Measurements from ENCODE around the gene PRDM5. TPM values are rescaled to one million over a fixed set of nuclear protein-coding genes. Genes with fewer than 3 reads are reported as not detected.

PRDM5 gene
- total RNA-seq, 6 donors from 2014 or later = 8.0 to 28.3 (median 18.9) TPM

DNA sequence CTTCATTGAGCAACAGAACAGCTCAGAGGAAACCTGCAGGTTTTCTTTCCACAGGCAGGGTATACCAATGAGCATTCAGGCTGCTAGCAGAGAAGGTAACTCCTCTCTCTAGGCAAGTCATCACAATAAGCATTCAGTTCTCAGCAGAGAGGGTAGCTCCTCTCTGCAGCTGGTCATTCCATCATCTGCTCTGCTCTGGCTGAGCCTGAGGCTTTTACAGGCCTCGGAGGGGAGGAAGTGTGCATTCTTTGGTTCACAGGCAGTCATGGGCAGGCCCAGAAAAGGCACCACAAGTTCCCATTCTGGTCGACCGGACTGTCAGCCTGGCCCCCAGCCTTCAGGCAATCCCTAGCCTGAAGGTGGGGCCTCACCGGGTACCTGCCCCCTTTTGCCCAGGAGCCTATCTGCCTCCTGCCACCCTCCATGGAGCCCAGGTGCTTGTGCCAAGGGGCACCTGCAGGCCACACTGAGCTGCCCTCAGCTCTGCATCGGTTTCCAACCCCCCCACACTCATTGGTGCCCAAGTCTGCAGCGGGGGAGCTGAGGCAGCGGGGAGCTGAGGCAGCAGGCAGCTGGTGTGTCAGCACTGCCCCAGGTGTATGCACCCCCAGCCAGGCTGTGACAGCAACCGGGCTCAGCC, 83.1 kb downstream of the PRDM5 start:
- no peaks in the 10 kb centered on the region for H3K9me3 ChIP-seq
- peaks cover 0 to 9% (median 5%) of the 10 kb centered on the region in 4 donors for H3K4me1 ChIP-seq
- no peak for TF ChIP-seq EP300 (IDR thresholded peaks at IDR 0.05)
- TF ChIP-seq POLR2A (IDR thresholded peaks at IDR 0.05) = no peak
- no peak for TF ChIP-seq POLR2AphosphoS5 (IDR thresholded peaks at IDR 0.05)
- TF ChIP-seq, protein P1, sequence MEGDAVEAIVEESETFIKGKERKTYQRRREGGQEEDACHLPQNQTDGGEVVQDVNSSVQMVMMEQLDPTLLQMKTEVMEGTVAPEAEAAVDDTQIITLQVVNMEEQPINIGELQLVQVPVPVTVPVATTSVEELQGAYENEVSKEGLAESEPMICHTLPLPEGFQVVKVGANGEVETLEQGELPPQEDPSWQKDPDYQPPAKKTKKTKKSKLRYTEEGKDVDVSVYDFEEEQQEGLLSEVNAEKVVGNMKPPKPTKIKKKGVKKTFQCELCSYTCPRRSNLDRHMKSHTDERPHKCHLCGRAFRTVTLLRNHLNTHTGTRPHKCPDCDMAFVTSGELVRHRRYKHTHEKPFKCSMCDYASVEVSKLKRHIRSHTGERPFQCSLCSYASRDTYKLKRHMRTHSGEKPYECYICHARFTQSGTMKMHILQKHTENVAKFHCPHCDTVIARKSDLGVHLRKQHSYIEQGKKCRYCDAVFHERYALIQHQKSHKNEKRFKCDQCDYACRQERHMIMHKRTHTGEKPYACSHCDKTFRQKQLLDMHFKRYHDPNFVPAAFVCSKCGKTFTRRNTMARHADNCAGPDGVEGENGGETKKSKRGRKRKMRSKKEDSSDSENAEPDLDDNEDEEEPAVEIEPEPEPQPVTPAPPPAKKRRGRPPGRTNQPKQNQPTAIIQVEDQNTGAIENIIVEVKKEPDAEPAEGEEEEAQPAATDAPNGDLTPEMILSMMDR (IDR thresholded peaks at IDR 0.05) = no peak
- H3K4me3 ChIP-seq = no peak overlapping the region
- ATAC-seq (ENCODE audit: low FRiP score in 2 of 2) (peak in 1 of 2 donors; percentile 7), DNase-seq (no peak)
- H3K27ac ChIP-seq = no peak overlapping the region
- H3K27me3 ChIP-seq = no peaks in the 10 kb centered on the region
- 90 to 94% methylated on average over 5 to 6 of the region's 8 CpGs for WGBS, 2 donors
- H3K36me3 ChIP-seq = no peaks in the 10 kb centered on the region

DNA sequence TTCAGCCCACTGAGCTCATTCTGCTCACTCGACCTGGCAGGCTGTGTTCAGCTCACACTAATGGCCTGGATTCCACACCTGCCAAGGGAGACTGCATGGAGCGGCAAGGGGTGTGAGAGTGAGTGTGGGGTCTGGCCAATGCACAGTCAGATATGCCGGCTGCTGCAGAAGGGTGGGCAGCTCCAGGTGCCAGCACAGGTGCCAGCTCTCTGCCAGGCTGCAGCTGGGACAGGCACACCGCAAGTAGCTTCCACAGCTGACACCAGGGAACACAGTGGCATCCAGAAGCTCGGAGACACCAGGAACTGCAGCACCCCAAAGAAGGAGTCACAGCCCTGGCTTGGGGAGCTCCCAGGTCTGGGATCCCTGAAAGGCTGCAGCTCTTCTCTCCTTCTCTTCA, 83.7 kb downstream of the PRDM5 start:
- peaks cover 0 to 6% (median 2%) of the 10 kb centered on the region in 4 donors for H3K4me1 ChIP-seq
- no peak overlapping the region for H3K4me3 ChIP-seq
- TF ChIP-seq POLR2AphosphoS5 (IDR thresholded peaks at IDR 0.05) = no peak
- no peak for TF ChIP-seq EP300 (IDR thresholded peaks at IDR 0.05)
- TF ChIP-seq POLR2A (IDR thresholded peaks at IDR 0.05) = no peak
- TF ChIP-seq, protein P1 (IDR thresholded peaks at IDR 0.05) = no peak
- H3K27ac ChIP-seq = no peak overlapping the region
- H3K9me3 ChIP-seq = peaks cover 0 to 7% (median 0%) of the 10 kb centered on the region in 4 donors
- peak in 1 of 2 donors; percentile 46 for DNase-seq
- no peak for ATAC-seq (ENCODE audit: low FRiP score in 2 of 2)
- no peaks in the 10 kb centered on the region for H3K27me3 ChIP-seq
- 96% methylated on average over 5 of the region's 5 CpGs; no CpG with 5 or more reads in 1 of the 2 donors for WGBS, 2 donors
- no peaks in the 10 kb centered on the region for H3K36me3 ChIP-seq

DNA sequence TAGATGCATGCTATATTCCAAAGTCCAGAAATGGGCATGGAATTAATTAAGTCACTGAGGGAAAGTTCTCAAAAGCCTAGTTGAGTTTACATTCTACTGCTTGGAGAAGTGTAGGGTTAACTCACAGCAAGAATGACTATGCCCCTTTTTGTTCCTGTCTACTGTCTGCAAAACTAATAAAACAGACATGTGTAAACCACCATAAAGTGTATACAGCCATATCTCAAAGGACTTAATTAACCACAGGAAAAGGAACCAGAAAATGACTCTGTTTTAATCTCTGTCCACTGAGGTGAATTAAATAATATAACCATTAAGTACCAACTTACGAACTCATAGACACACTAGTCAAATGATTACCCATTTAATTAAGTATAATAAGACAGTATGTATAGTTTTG, 84.9 kb downstream of the PRDM5 start:
- no peak for DNase-seq
- WGBS, 2 donors = 86 to 87% methylated on average over 1 of the region's 1 CpG
- no peak overlapping the region for H3K4me3 ChIP-seq
- H3K36me3 ChIP-seq = no peaks in the 10 kb centered on the region
- H3K27ac ChIP-seq = no peak overlapping the region
- no peaks in the 10 kb centered on the region for H3K27me3 ChIP-seq
- TF ChIP-seq, protein P1 (IDR thresholded peaks at IDR 0.05) = no peak
- TF ChIP-seq EP300 (IDR thresholded peaks at IDR 0.05) (no peak), POLR2AphosphoS5 (IDR thresholded peaks at IDR 0.05) (no peak), POLR2A (IDR thresholded peaks at IDR 0.05) (no peak)
- H3K4me1 ChIP-seq = peaks cover 0 to 6% (median 2%) of the 10 kb centered on the region in 4 donors
- peaks cover 0 to 7% (median 0%) of the 10 kb centered on the region in 4 donors for H3K9me3 ChIP-seq
- ATAC-seq (ENCODE audit: low FRiP score in 2 of 2) = no peak

DNA sequence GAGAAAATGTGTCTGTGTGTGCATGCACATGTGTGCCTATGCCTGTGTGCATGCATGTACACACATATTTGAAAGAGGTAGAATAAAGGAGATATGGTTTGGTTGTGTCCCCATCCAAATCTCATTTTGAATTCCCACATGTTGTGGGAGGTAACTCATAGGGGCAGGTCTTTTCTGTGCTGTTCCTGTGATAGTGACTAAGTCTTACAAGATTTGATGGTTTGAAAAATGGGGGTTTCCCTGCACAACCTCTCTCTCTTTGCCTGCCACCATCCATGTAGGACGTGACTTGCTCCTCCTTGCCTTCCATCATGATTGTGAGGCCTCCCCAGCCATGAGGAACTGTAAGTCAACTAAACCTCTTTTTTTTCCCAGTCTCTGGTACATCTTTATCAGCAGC, 87.2 kb downstream of the PRDM5 start:
- Histone ChIP-seq H3K9me3 (peaks cover 0 to 7% (median 0%) of the 10 kb centered on the region in 4 donors), H3K27ac (no peak overlapping the region), H3K4me1 (no peaks in the 10 kb centered on the region), H3K27me3 (no peaks in the 10 kb centered on the region), H3K4me3 (no peak overlapping the region), H3K36me3 (no peaks in the 10 kb centered on the region)
- WGBS, 2 donors = 94 to 100% methylated on average over 1 of the region's 1 CpG
- DNase-seq = no peak
- no peak for TF ChIP-seq POLR2AphosphoS5 (IDR thresholded peaks at IDR 0.05)
- TF ChIP-seq, protein P1 (IDR thresholded peaks at IDR 0.05) = no peak
- no peak for TF ChIP-seq POLR2A (IDR thresholded peaks at IDR 0.05)
- no peak for TF ChIP-seq EP300 (IDR thresholded peaks at IDR 0.05)
- no peak for ATAC-seq (ENCODE audit: low FRiP score in 2 of 2)

DNA sequence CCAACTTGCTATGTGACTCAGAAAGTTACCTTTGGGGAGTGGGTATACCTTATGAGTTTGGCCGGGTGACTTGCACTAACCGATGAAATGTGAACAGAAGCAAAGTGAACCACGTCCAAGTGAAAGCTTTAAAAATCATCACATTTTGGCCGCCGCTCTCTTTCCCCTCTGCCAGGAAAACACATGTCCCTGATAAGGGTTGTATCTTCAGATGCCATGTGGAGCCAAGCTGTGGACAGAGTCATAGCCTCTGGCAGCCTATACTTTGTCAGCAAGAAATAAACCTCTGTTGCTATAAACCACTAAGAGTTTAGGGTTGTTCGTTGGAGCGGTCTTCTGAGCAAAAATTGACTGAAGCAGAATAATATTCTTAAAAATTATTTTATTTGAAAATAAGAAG, 92.3 kb downstream of the PRDM5 start:
- peaks cover 0 to 7% (median 0%) of the 10 kb centered on the region in 4 donors for H3K9me3 ChIP-seq
- no peaks in the 10 kb centered on the region for H3K27me3 ChIP-seq
- H3K36me3 ChIP-seq = no peaks in the 10 kb centered on the region
- DNase-seq = no peak
- ATAC-seq (ENCODE audit: low FRiP score in 2 of 2) = peak in 1 of 2 donors; percentile 56
- TF ChIP-seq POLR2AphosphoS5 (IDR thresholded peaks at IDR 0.05) (no peak), POLR2A (IDR thresholded peaks at IDR 0.05) (no peak), EP300 (IDR thresholded peaks at IDR 0.05) (no peak)
- TF ChIP-seq, protein P1 (IDR thresholded peaks at IDR 0.05) = no peak
- no peaks in the 10 kb centered on the region for H3K4me1 ChIP-seq
- WGBS, 2 donors = 80 to 86% methylated on average over 7 of the region's 7 CpGs
- H3K27ac ChIP-seq = no peak overlapping the region
- no peak overlapping the region for H3K4me3 ChIP-seq
